GM18517 (cell line): ENCODE data around the gene HSPA5.
"Not testable (repeated sequence)": the region's sequence is repeated elsewhere in the genome, so short reads cannot be mapped to it uniquely, and the experiment has no call there.

Experiments used
- ATAC-seq: cut with Tn5 transposase; IDR thresholded peaks from one replicate; pipeline ENCODE4 v1.9.1; 2021; ENCODE audit warnings: mild to moderate bottlenecking, moderate library complexity; ENCODE audit not compliant: unreplicated experiment

The HSPA5 gene

DNA sequence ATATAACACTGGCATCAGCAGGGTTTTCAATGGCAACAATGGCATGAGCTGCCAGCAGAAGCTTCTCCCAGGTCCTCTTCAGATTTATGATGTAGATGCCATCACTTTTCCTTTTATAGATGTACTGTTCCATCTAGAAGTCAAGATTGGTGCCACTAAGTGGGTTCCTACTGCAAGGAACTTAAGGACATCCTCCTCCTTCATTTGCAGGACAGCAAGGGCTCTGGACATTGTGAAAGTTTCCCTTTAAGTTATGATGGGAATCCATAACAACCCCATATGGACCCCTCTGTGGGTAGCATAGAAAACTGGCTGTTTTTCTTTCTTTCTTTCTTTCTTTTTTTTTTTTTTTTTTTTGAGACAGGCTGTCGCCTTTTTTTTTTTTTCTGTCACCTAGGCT, 45.6 kb downstream of the HSPA5 start:
- ATAC-seq: not testable (repeated sequence)

DNA sequence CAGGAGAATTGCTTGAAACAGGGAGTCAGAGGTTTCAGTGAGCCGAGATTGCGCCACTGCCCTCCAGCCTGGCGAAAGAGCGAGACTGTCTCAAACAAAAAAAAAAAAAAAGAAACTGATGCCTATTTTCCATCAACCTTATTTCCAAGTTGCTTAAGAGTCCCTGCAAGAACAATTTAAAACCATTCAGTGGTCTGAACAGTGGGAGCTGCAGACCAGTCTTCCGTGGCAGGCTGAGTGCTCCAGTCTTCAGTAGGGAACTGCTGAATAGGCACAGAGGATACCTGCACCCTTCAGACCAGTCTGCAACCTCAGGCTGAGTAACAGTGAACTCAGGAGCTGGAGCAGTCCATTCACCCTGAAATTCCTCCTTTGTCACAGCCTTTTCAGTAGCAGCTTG, 46.7 kb downstream of the HSPA5 start:
- ATAC-seq: not testable (repeated sequence)

DNA sequence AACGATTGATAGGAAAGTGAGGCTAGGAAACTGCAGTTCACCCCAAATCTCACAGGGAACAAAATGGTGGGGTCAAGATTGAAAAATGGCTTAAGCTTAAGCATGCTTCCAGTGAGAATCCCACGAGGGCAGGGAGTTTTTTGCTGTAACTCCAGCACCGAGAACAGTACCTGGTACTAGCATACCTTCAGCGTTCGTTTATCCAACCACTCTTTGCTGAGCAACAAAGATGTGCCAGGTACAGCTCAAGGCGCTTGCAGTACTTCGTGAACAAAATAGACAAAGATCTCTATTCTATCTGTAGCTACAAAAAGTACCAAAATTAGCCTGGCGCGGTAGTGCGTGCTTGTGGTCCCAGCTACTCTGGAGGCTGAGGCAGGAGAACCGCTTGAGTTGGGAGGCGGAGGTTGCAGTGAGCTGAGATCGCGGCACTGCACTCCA, 50.8 kb downstream of the HSPA5 start:
- no peak for ATAC-seq

DNA sequence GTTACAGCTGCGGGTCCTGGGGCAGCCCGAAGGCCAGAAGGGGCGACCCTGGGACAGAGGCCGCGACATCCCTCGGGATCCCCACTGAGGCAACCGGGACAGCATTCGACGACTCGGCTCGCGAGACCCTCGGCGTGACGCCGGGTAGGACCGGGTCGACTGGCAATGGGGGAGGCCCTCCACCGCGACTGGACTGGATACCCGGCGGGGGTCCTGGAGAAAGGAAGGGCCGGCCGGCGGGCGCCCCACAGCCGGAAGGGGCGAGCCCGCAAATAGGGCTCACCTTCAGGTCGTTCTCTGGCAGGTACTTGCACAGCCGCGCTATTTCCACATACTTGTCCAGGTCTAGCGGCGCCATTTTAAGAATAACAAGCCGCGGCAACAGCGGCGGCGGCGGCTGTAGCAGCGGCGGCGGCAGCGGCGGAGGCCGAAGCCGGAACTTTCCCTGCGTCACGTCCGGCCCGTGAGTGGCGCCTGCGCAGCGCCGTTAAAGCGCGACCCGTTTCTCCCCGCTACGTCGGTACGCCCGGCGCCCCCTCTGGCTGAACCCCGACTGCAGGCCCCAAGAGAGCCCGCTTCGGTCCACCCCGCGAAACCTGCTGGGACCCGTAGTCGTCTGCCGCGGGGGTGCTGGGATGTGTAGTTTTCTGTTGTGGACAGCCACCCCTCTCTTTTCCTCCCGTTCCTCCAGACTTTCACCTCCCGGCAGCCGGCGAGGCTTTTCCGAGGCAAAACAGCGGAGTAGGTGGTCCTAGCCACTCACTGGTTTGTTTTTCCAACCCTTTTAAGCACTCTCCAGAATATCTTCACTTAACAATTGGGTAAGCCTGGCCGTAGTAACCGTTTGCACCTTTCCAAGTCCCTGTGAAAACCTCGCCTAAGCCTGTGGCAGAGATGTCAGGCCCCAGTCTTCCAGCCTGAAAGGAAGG, 51.5 kb downstream of the HSPA5 start, which contains the start of gene PPP6C:
TSS of gene PPP6C (minus strand) at position 443 of the 929 bp plus-strand sequence. CDS start at position 358, 85 bp downstream.
- peak; percentile 87 for ATAC-seq

DNA sequence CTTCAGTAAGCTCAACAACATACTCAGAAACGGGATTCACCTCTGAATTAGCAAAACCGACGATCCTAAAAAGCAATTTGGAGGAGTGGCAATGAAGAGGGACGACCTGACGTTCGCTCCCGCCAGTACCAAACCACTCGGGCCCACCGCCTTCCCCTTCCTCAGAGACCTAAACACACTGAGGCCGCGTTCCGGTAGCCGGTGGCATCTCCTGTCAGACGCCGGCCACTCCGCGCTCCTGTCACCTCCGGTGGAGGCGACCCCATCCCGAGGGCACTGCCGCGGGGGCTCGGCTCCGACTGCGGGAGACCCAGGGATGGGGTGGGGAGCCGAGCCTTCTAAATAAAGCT, 52.2 kb downstream of the HSPA5 start:
- ATAC-seq: no peak
